GM19452 (cell line): ENCODE results near the gene SLC22A6.

Source experiments
- ATAC-seq: cut with Tn5 transposase; IDR thresholded peaks from one replicate; pipeline ENCODE4 v1.9.1; 2021; ENCODE audit not compliant: unreplicated experiment

SLC22A6 gene

DNA sequence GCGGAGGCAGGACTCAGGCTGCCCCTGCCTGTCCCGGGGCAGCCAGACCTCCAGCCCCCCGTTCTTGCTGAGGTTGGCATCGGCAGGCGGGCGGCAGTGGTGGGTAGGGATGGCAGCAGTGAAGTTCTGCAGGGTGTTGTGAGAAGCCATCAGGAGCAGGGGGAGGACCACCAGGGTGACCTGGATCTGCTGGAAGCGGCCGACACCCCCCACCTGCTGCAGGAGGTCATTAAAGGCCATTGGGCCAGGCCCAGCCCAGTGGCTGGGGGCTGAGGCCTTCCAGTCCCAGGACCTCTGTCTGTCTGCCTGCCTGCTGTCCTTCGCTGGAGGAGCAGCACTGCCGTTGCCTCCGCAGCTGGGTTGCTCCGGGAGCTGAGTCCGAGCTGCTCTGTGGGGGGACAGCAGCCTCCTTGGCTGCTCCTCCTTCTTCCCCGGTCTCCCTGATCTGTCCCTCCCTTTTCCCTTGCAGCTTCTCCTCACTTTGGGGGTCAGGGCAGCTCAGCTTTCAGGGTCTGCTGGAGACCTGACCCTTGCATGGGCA is at the start of gene SLC22A6:
Gene SLC22A6, minus strand, starts transcription at position 517 of the 541 bp plus-strand sequence. Its CDS starts 277 bp downstream, at position 240.
- ATAC-seq: no peak

- ATAC-seq: no peak
Observed at GRCh38 chr11:63032457-63032856, 47.7 kb upstream of the SLC22A6 start.

DNA sequence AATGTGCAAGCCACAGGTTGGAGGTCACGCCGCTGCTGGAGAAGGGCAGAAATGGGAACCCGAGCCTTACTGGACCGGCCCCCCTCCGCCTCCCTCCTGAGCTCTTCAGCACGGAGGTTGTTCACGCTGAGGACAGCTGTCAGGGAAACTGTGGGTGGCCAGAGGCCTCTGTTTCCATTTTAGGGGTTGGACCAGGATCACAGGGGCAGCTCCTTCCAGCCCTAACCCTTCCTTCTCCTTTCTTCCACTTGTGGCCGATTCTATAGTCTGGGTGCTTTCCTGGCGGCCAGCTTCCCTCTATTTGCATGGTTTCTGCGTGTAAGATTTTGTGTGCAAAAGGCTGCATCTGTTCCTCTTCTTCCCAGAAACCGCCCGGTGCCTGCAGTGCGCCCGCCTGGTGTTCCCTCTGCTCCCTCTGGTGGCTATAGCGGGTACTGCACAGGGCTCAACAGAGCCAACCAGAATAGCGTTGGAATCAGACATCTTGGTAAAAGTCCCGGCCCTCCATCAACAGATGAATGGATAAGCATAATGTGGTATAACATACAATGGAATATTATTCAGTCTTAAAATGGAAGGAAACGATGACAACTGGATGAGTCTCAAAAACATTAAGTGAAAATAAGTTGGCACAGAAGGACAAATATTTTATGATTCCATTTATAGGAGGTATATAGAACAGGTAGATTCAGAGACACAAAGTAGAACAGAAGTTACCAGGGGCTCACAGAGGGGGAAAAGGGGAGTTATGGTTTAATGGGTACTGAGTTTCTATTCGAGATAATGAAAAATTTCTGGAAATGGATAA is 39.3 kb upstream of the SLC22A6 start:
- no peak for ATAC-seq

DNA sequence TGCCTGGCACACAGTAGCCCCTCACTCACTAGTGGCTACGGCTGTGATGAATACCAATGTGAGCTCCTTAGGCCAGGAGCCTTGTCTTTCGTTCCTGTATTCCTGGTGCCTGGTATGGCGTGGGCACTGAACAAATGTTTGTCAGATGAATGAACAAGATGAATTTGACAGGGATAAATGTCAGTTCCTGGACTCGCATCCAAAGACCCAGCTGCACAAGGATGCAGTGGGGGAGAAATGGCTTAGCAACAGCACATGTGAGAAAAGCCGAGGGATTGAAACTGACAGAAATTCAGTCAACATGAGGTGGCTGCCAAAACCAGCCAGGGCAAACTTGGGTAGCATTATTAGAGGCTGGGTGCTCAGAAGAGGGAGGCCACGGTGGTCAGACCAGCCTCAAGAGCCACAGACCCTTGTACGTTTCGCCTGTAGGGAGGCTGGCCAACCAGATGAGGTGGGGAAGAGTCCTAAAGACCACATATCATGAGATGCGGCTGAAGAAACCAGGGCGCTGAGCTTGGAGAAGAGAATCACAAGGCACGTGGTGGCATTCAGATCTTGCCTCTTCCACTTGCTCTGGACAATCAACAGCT is 38.6 kb upstream of the SLC22A6 start:
- ATAC-seq: no peak

DNA sequence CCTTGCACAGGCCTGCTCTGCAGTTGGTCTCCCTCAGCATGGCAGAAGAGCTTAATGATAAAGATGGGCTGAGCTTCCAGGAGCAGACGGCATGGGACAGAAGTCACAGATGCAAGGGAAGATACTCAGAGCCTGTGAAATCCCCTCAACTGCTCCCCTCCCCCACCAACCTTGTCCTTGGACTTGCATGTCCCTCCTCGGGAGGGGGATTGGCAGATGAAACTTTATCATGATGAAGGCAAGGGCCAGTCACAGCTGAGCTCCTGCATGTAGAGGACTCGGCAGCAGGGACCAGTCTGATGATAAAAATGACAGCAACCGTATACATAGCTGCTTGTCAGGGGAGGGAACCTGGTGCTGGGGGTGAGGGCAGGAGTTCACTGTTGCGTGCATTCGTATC is 37.7 kb upstream of the SLC22A6 start:
- ATAC-seq: no peak

DNA sequence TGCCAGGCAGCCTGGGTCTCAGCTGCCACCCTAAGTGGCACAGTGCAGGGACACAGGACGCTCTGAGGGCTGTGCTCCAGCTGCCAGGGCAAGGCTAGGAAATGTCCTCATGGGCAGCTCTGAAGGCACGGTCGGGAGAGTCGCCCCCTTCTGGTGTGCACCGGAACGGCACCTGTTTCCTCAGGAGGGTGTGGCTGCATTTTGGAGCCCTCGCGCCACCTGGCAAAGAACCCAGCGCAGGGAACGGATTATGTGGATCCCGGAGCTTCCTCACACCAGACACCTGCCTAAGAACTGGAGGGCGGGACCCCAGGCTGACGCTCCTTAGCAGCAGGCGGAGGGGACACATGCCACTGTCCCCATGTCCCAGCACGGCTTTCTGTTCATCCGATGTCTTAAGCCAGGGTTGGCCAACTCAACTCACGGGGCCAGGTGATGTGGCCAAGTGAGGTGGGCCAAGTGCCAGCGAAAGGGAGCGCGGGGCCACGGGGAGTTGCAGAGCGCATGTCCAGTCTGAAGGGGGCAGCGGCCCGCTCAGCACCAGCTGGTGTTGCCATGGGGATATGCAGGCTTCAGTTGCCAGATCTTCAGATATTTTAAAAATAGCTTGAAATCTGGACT is 36.0 kb upstream of the SLC22A6 start:
- no peak for ATAC-seq

- ATAC-seq: no peak
Observed at GRCh38 chr11:63019506-63019905, 34.7 kb upstream of the SLC22A6 start.

DNA sequence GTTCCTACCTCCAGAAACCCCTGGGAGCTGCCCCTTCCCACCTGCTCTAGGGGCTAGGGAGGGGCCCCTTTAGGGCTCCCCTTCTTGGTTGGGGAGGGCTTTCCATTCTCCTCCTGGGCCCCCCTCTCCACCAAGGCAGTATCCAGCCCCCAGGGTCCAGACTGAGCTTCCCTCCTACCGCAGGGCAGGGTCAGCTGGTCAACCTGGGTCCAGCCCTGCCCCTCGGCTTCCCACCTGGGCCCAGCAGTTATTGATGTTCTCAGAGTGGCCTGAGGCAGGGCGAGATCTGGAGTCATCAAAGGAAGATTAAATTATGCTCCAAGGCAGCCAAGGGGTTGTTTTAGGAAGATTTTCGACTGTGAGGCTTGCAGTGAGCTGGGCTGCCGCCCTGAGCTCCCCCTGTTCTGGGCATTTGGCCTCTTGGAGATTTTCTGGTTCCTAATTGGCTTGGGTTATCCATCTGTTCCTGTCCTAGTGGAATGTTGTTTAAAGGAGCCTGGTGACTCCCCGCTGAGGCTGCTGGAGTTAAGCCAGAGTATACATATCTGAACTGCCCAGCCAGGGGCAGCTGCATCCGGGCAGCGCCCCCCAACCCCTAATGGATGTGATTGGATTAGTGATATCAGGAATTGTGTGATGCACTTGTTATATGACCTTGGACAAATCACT is 32.7 kb upstream of the SLC22A6 start:
- no peak for ATAC-seq

- ATAC-seq: no peak
Observed at GRCh38 chr11:63015521-63016215, 30.9 kb upstream of the SLC22A6 start, which contains the start of gene SLC22A8. Gene SLC22A8 (minus strand): TSS chr11:63015841. CDS start chr11:63014958, 883 bp downstream.

GRCh38 chr11:63014408-63015055 is 29.8 kb upstream of the SLC22A6 start:
- no peak for ATAC-seq

GRCh38 chr11:63012839-63013238 is 28.1 kb upstream of the SLC22A6 start:
- no peak for ATAC-seq

- ATAC-seq: no peak
Observed at GRCh38 chr11:63012430-63012829, 27.7 kb upstream of the SLC22A6 start.

- no peak for ATAC-seq
Observed at GRCh38 chr11:63010934-63011439, 26.2 kb upstream of the SLC22A6 start.

DNA sequence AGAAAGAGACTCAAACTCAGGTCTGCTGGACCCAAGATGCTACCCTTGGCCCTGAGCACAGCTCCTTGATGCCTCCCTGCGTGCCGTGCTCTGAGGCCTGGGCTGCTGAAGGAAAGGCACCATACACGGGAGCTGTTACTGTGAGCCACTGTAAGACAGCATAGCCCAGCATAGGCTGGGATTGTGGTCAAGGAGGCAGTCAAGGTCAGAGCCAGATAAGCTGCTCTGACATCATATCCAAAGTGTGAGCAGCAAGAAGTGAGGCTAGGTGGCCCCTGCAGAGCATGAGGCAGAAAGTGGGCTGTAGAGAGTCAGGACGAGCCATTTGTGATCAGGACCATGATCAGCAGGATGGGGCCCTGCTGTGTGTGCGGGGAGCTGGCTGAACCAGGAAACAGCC is 23.2 kb upstream of the SLC22A6 start:
- no peak for ATAC-seq

- no peak for ATAC-seq
Observed at GRCh38 chr11:63001456-63001855, 16.7 kb upstream of the SLC22A6 start.

GRCh38 chr11:62999649-63000048 is 14.9 kb upstream of the SLC22A6 start:
- ATAC-seq: no peak

DNA sequence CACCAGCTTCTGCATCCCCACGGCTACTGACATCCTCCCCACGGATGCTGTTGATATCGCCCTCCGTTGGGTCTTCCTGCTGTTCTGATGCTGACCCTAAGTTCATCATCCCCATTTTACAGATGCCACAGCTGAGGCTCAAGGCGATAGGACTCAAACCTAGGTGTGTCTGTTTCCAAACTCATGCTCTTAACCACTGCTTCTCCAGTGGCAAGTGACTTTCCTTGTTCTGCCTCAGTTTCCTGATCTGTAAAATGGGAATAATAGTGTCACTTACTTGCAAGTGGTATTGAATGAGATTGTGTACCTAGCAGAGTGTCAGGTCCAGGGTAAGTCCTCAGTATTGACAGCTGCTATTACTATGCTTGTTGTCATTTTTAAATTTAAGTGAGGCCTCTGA is 14.4 kb upstream of the SLC22A6 start:
- no peak for ATAC-seq

- no peak for ATAC-seq
Observed at GRCh38 chr11:62996271-62996670, 11.5 kb upstream of the SLC22A6 start.

DNA sequence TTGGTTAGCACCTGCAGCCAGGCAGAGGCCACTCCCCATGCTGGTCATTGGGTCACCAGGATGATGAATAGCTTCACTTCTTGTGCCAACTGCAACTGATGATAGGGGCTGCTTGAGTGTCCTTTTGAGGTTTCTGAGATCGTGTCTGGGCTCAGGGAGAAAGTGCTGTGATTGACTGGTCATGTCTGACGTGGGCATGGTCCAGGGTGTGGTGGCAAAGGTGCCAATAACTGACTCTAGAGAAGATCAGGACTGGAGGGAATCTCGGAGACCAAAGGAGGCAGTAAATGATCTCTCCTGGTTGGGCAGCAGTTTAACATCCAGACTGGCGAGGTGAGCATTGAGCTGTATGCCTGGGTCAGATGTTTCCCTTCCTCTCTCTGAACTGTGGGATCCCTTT is 10.0 kb upstream of the SLC22A6 start:
- ATAC-seq: no peak

GRCh38 chr11:62988276-62988675 is 3.5 kb upstream of the SLC22A6 start:
- no peak for ATAC-seq
